ENCODE results near the gene SPTBN1. TPM values are rescaled to one million over a fixed set of nuclear protein-coding genes. Genes with fewer than 3 reads are reported as not detected.

SPTBN1 gene
- total RNA-seq, 1 donor from 2014 or later: 501 TPM

- DNase-seq: no peak
Measured at GRCh38 chr2:54434711-54435110, 21.4 kb upstream of the SPTBN1 start.

- no peak for DNase-seq
Measured at GRCh38 chr2:54435325-54436226, 20.6 kb upstream of the SPTBN1 start.

- DNase-seq: no peak
Measured at GRCh38 chr2:54437588-54437987, 18.5 kb upstream of the SPTBN1 start.

GRCh38 chr2:54438271-54438670 is 17.9 kb upstream of the SPTBN1 start:
- DNase-seq: no peak

- no peak for DNase-seq
Measured at GRCh38 chr2:54439582-54439981, 16.5 kb upstream of the SPTBN1 start.

- DNase-seq: no peak
Measured at GRCh38 chr2:54440050-54440449, 16.1 kb upstream of the SPTBN1 start.

- no peak for DNase-seq
Measured at GRCh38 chr2:54444503-54444902, 11.6 kb upstream of the SPTBN1 start.

- DNase-seq: no peak
Measured at GRCh38 chr2:54446122-54446521, 10.0 kb upstream of the SPTBN1 start.

GRCh38 chr2:54446625-54447024 is 9.5 kb upstream of the SPTBN1 start:
- no peak for DNase-seq

GRCh38 chr2:54454548-54455130 is 1.5 kb upstream of the SPTBN1 start:
- no peak for DNase-seq

- DNase-seq: no peak
Measured at GRCh38 chr2:54455131-54455562, 980 bp upstream of the SPTBN1 start.

- DNase-seq: no peak
Measured at GRCh38 chr2:54456362-54456611, 160 bp downstream of the SPTBN1 start.

- peak; percentile 52 for DNase-seq
Measured at GRCh38 chr2:54456612-54457322, 640 bp downstream of the SPTBN1 start.

GRCh38 chr2:54457323-54458023 is 1.3 kb downstream of the SPTBN1 start:
- peak; percentile 52 for DNase-seq

GRCh38 chr2:54459037-54459441 is 2.9 kb downstream of the SPTBN1 start:
- no peak for DNase-seq

GRCh38 chr2:54461261-54461660 is 5.1 kb downstream of the SPTBN1 start:
- no peak for DNase-seq

- no peak for DNase-seq
Measured at GRCh38 chr2:54464341-54464740, 8.2 kb downstream of the SPTBN1 start.

GRCh38 chr2:54465143-54465542 is 9.0 kb downstream of the SPTBN1 start:
- DNase-seq: no peak

- DNase-seq: no peak
Measured at GRCh38 chr2:54466870-54467269, 10.7 kb downstream of the SPTBN1 start.

GRCh38 chr2:54468673-54469072 is 12.5 kb downstream of the SPTBN1 start:
- no peak for DNase-seq

GRCh38 chr2:54469484-54470053 is 13.4 kb downstream of the SPTBN1 start:
- no peak for DNase-seq

GRCh38 chr2:54470266-54470938 is 14.3 kb downstream of the SPTBN1 start:
- DNase-seq: no peak

Measured in occipital lobe (tissue), 2 donors.